Measurements from ENCODE around the gene BBS2. TPM values are rescaled to one million over a fixed set of nuclear protein-coding genes. Genes with fewer than 3 reads are reported as not detected.
A peak's percentile ranks its signal among the peaks of the same experiment; 100 is the strongest.

Gene BBS2
- total and polyA plus RNA-seq, 9 of the 15 experiments (the other 6 are each of a cell fraction or from before 2014, with no cell fraction given), result 4.2 to 22.7 (median 10.2) TPM

GRCh38 chr16:56519459-56520250 lies at the start of gene BBS2 (continued):
- TF ChIP-seq TBL1XR1 (IDR thresholded peaks at IDR 0.05; ENCODE audit: low read length in 2 of 2), result no peak
- TF ChIP-seq RBM39 (optimal IDR thresholded peaks at IDR 0.05; ENCODE audit: low read depth, low read length), result no peak
- TF ChIP-seq TOE1 (IDR thresholded peaks at IDR 0.05; ENCODE audit: borderline replicate concordance), result no peak
- no peak for TF ChIP-seq TOE1 (CRISPR knock-in tag; IDR thresholded peaks at IDR 0.05; ENCODE audit: borderline replicate concordance, low read depth)
- no peak for TF ChIP-seq ARID1B (IDR thresholded peaks at IDR 0.05)
- TF ChIP-seq TCF7 (IDR thresholded peaks at IDR 0.05; ENCODE audit: borderline replicate concordance), result no peak
- no peak for TF ChIP-seq NCOA2 (IDR thresholded peaks at IDR 0.05; ENCODE audit: partially characterized antibody in 2 of 2)
- no peak for TF ChIP-seq JUND (IDR thresholded peaks at IDR 0.05; ENCODE audit: borderline replicate concordance, low read depth, low read length)
- TF ChIP-seq JUND (tag; IDR thresholded peaks at IDR 0.05; ENCODE audit: borderline replicate concordance, low read depth, low read length), result no peak; the same call in 2 of the 3 replicates
- TF ChIP-seq SMARCB1 (IDR thresholded peaks at IDR 0.05; ENCODE audit: insufficient read length, low read depth), result no peak
- no peak for TF ChIP-seq HSF4 (CRISPR knock-in tag; IDR thresholded peaks at IDR 0.05; ENCODE audit: borderline replicate concordance)
- 0 out of 2 replicates have a peak, but pooled peaks have one; percentile 18 for TF ChIP-seq SMARCA4 (IDR thresholded peaks at IDR 0.05)
- no peak for TF ChIP-seq ZNF3 (CRISPR knock-in tag; IDR thresholded peaks at IDR 0.05)
- TF ChIP-seq NRF1 (conservative IDR thresholded peaks at IDR 0.05 in 1 of 2, IDR thresholded peaks at IDR 0.05 in 1 of 2), result peak; percentile 97 to 98
- TF ChIP-seq SPI1 (IDR thresholded peaks at IDR 0.05; ENCODE audit: borderline replicate concordance, low read depth, low read length), result no peak
- TF ChIP-seq HCFC1 (IDR thresholded peaks at IDR 0.05; ENCODE audit: low read depth, low read length), result peak; percentile 24
- TF ChIP-seq AFF1 (IDR thresholded peaks at IDR 0.05; ENCODE audit: low read depth in 1 of 2, partially characterized antibody in 2 of 2), result no peak
- TF ChIP-seq CHD4 (IDR thresholded peaks at IDR 0.05; ENCODE audit: insufficient read depth, insufficient replicate concordance, low read depth, low read length, poor library complexity, severe bottlenecking), result no peak
- TF ChIP-seq HDAC8 (tag; IDR thresholded peaks at IDR 0.05), result no peak
- TF ChIP-seq NFIC (IDR thresholded peaks at IDR 0.05), result no peak
- TF ChIP-seq E2F1 (CRISPR knock-in tag; IDR thresholded peaks at IDR 0.05), result no peak
- peak; percentile 53; the same call in 1 of the 2 replicates for TF ChIP-seq SP1 (CRISPR knock-in tag; IDR thresholded peaks at IDR 0.05)
- TF ChIP-seq TAF1 (IDR thresholded peaks at IDR 0.05; ENCODE audit: control insufficient read depth, extremely low read depth, insufficient read depth, low read length, severe bottlenecking), result peak; percentile 6
- TF ChIP-seq KAT7 (CRISPR knock-in tag; IDR thresholded peaks at IDR 0.05; ENCODE audit: borderline replicate concordance), result 0 out of 2 replicates have a peak, but pooled peaks have one; percentile 44

Measured in K562 (cell line).